Measurements from ENCODE around the gene CYBRD1. TPM values are rescaled to one million over a fixed set of nuclear protein-coding genes. Genes with fewer than 3 reads are reported as not detected.

CYBRD1 gene
- total RNA-seq, 1 donor from 2014 or later = 126 TPM

- DNase-seq (ENCODE audit: low spot score) = no peak
Measured at GRCh38 chr2:171602352-171602751, 80.1 kb downstream of the CYBRD1 start.

Other genes with a start within 250 kb of the CYBRD1 start
- gene METTL8, start 88.5 kb upstream of the CYBRD1 start, total RNA-seq = 11.0 TPM
- 12.9 TPM for gene DCAF17, start 88.2 kb upstream of the CYBRD1 start, total RNA-seq
- gene DYNC1I2, start 165.0 kb downstream of the CYBRD1 start, total RNA-seq = 110 TPM

All from mucosa of gallbladder (tissue), 1 donor.